ENCODE results near the gene IFT122. TPM values are rescaled to one million over a fixed set of nuclear protein-coding genes. Genes with fewer than 3 reads are reported as not detected.

The IFT122 gene
- total and polyA plus RNA-seq, 2 donors (not counting 3 experiments of a cell fraction or from before 2014, with no cell fraction given), result 38.4 to 41.7 TPM

DNA sequence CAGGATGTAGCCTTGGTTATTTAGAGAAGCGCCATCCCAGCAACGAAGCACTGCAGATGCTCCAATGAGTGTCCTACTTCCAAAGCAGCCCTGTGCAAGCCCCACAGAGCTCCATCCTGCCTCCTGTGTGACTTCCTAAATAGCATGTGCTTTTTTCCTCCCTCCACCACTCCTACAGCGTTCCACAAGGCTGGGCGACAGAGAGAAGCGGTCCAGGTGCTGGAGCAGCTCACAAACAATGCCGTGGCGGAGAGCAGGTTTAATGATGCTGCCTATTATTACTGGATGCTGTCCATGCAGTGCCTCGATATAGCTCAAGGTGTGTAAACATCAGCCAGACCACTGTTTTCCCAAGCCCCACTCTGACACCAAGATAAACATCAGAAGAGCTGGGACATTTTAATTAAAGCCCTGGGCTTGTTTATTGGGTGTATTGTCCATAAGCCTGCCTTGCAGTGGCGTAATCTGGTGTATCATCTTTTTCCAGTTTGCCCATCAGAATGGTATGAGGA, 66.3 kb downstream of the IFT122 start:
- no peaks in the 10 kb centered on the region for H3K9me3 ChIP-seq (replicated peaks; ENCODE audit: control insufficient read depth, insufficient read depth, low read length)
- DNase-seq (ENCODE audit: low read depth, low spot score), result no peak
- FAIRE-seq, result no peak
- H3K9ac ChIP-seq (replicated peaks; ENCODE audit: extremely low read depth, insufficient read depth, low read length), result no peak overlapping the region
- no peaks in the 10 kb centered on the region for H4K20me1 ChIP-seq (replicated peaks; ENCODE audit: control insufficient read depth, extremely low read depth, insufficient read depth, low read length)
- no peaks in the 10 kb centered on the region for H3K27me3 ChIP-seq (ENCODE audit: control insufficient read depth in 2 of 2, insufficient read depth in 2 of 2, low read length in 2 of 2)
- no peak overlapping the region for H3K27ac ChIP-seq (ENCODE audit: insufficient read depth, low read depth, low read length)
- no peaks in the 10 kb centered on the region for H3K4me1 ChIP-seq (ENCODE audit: control insufficient read depth, extremely low read depth, insufficient read depth, low read length)
- H3K36me3 ChIP-seq (ENCODE audit: control insufficient read depth in 2 of 2, extremely low read depth in 1 of 2, insufficient read depth in 2 of 2, low read length in 2 of 2), result peaks cover 0 to 13% of the 10 kb centered on the region in 2 experiments
- no peaks in the 10 kb centered on the region for H3K9me1 ChIP-seq (replicated peaks; ENCODE audit: control insufficient read depth, extremely low read depth, insufficient read depth, low read length)
- dilution Hi-C loops (cut with MboI; ENCODE audit: extremely low pct_ligation_motif_present, low sequenced_read_pairs), result no loop called here
- intact Hi-C loops (cut with micrococcal nuclease), result no loop called here
- H2AFZ ChIP-seq (ENCODE audit: low read depth, low read length), result no peak overlapping the region
- no peak overlapping the region for H3K4me2 ChIP-seq (ENCODE audit: insufficient read depth, low read length)
- no peaks in the 10 kb centered on the region for H3K79me2 ChIP-seq (ENCODE audit: control insufficient read depth, insufficient read depth, low read length)
- no TSS peak for BruUV-seq (replicated peaks)
- no peak overlapping the region for H3K4me3 ChIP-seq (replicated peaks in 1 of 3; ENCODE audit: insufficient read depth in 1 of 3, low read depth in 1 of 3, low read length in 3 of 3)
- ChIA-PET CTCF (interaction anchor here (0.8 kb wide), 1 partner anchor 60 kb away, joined by 3 read pairs; no protein-coding TSS in a partner anchor), POLR2A (no interaction called here)
- TF ChIP-seq MYC (IDR thresholded peaks at IDR 0.05; ENCODE audit: low read depth, low read length) (no peak), JUN (IDR thresholded peaks at IDR 0.05; ENCODE audit: borderline replicate concordance, insufficient read depth, insufficient read length, low read depth) (no peak), FOS (IDR thresholded peaks at IDR 0.05; ENCODE audit: borderline replicate concordance, insufficient read depth, low read length) (no peak), GATA2 (IDR thresholded peaks at IDR 0.05; ENCODE audit: insufficient read depth, insufficient read length, low read depth, low read length) (no peak), EZH2 (IDR thresholded peaks at IDR 0.05; ENCODE audit: borderline replicate concordance, low read depth, low read length, severe bottlenecking) (no peak), POLR2AphosphoS5 (IDR thresholded peaks at IDR 0.05; ENCODE audit: insufficient read depth, low read depth, low read length) (no peak), POLR2A (IDR thresholded peaks at IDR 0.05; ENCODE audit: low read depth, low read length) (no peak), CTCF (IDR thresholded peaks at IDR 0.05; ENCODE audit: extremely low read depth in 1 of 2, insufficient read depth in 1 of 2, low read depth in 1 of 2, low read length in 2 of 2) (no peak)
- TF ChIP-seq, protein P1, sequence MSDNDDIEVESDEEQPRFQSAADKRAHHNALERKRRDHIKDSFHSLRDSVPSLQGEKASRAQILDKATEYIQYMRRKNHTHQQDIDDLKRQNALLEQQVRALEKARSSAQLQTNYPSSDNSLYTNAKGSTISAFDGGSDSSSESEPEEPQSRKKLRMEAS (IDR thresholded peaks at IDR 0.05; ENCODE audit: insufficient read depth, insufficient read length), result no peak

Data from endothelial cell of umbilical vein (primary cell).